Measurements from ENCODE around the gene NRP2. TPM values are rescaled to one million over a fixed set of nuclear protein-coding genes. Genes with fewer than 3 reads are reported as not detected.

NRP2 gene
- total RNA-seq, 1 donor from 2014 or later: 38.9 TPM

DNA sequence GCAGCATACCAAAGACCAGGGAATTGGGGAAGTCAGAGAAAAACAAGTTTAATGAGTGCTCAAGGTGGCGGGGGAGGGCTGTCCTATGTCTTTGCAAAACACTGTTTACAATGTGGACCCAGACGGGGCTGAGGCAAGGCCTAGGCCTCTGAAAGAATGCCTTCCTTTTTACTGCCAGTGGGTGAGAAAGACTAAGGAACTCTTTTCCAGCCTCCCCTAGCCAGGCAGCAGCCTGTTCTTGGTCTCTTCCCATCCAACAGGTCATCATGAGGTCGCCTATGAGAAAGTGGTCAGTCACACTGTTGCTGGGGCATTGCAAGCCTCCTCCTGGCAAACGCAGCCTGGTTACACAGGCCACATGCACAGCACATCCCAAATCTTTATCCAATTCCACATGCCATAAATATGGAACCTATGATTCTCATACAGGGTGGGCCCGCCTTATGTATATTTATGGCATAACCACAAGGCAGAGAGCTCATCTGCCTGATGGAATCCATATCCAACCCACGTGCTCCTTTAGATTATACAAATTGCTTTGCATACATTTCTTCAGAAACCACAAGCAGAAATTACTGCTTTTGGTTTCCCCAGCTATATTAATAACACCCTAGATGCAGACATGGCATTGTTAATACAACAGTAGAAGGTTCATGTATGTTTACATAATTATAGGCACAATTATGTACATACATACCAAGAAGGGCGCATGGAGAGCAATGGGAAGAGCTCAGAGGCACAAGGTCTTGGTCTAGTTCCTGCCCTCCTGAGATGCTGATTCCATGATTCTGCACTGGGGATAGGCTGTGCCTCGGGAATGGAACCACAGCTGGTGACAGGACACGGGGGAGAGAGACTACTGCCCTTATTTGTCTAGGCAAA, 48.6 kb downstream of the NRP2 start:
- no peak for DNase-seq (ENCODE audit: low read depth)

DNA sequence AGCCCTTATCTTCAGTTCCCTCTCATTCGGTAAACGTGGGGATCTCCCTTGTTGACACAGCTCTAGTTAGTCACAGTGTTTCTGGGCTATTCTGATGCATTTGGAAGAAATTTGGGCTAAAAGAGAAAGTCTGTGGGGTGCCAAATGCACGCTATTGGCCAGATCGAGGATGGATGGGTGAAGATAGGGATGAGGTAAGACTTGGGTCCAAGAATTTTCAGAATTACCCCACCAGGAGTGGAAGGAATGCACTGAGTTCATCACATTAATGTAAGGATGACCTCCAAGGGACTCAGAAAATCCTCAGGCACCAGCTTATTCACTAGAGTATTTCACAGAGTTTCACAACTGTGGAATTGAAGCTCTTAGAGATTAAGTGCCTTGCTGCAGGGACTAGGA, 49.3 kb downstream of the NRP2 start:
- DNase-seq (ENCODE audit: low read depth): no peak

DNA sequence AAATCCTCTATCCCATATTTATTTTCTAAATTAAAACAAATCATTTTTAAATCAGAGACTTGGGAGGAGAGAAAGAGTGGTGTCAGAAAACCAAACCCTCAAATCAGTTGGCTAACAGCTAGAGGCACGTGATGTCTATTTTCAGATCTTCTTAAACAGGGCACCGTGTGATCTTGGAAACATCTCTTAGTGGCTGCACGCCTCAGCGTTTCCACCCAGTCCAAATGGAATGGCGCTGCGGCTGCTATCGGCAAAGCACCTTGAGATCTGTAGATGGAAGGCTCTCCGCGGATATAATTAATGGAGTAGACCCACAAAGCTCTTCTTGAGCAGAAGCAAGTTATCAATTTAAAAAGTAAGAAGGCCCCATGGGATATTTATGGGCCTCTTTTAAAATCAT, 50.0 kb downstream of the NRP2 start:
- DNase-seq (ENCODE audit: low read depth): no peak

DNA sequence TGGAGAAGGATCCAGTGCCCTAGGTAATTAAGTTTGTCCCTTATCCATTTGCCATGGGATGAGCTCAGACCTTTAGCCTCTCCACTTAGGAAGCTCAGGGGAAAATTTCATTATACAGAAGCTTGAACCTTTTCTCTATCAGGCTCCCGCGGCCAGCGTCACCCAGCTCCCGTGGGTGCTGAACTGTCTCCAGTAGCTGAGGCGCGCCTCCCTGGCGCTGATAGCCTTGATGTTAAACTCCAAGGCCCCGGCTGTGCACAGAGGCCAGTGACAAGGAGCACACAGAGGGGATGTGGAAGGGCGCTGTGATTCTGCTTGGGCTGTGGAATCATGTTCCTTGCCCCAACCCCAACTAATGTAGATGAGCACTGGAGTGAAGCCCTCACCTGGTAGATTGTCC, 50.8 kb downstream of the NRP2 start:
- DNase-seq (ENCODE audit: low read depth): no peak

DNA sequence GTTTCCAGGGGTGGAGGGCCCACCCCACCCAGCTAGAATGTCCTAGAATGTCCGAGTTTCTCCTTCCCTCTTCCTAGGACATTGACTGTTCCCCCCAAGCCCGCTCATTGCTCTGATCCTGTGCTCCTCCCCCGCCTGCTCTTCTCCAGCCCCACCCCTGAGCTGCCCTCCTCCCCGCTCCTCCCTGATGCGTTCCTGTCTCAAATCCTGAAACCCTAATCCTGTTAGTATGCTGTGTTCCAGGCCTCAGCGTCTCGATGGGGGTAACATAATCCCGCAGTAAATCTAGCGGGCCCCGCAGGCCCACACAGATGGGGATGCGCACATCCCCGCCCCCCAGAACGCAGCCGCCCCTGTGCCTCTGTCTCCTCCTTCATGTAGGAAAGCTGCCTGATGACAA, 51.3 kb downstream of the NRP2 start:
- DNase-seq (ENCODE audit: low read depth): no peak

DNA sequence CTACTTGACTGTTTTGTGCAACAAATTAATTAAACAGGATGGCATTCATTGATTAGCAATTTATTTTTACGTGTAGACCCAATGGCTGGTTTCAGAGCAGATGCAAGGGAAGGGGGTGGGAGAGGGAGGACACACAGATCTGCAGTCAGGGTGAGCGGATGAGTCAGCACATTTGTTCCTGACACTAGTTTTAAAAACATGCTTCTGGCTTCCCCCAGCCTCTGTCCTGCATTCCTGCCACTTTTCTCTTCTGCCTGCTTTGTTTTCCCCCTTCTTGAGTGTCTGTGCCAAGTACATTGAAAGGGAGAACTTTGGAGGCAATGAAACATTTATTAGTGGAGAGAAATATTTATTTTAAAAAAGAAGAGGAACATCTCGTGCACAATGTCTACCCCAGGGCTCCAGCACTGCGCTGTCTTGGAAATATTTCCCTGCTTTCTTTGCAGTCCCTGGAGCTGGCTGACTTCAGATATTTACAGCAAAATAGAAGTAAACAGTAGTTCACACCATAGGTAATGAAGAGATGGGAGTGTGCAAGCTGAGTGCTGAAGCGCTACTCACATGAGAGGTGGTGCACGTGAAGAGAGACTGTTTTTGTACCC, 52.2 kb downstream of the NRP2 start:
- peak; percentile 88 for DNase-seq (ENCODE audit: low read depth)

DNA sequence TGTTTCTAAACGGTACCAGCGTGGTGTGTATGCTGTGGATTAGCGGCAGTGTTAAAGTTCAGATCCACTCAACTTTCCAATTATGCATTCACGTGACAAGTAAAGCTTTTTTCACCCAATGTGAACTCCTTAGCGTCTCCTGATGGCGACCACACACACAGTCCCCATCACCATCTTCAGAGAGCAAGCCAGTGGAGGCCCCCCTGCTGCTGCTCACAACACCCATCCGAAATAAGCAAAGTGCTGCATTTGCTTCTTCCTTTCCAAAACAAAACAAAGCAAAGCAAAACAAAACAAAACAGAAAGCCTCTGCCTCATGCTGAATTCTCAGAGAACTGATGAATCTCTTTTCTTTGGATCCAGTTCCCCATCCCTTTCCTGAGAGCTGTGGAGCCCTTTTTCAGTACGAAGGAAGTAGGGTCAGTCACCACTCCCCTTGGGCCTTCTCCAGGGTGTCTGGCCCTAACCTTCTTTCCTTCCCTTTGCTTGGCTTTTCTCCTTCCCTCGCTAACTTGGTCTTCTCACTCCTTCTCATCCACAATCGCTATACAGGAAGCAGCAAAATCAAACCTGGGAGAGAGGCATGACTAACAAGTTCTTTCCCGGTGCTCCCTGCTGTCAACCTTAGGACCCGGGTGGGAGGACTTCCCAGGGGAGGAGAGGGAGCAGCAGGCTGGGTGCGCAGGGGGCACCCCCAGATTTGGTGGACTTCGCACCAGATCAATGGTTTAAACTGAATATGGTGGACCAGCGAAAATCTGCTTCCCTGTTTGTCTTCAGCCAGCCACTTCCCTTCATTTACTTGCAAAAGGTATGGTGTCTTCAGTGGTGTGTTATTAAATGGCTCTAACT, 56.0 kb downstream of the NRP2 start:
- no peak for DNase-seq (ENCODE audit: low read depth)

DNA sequence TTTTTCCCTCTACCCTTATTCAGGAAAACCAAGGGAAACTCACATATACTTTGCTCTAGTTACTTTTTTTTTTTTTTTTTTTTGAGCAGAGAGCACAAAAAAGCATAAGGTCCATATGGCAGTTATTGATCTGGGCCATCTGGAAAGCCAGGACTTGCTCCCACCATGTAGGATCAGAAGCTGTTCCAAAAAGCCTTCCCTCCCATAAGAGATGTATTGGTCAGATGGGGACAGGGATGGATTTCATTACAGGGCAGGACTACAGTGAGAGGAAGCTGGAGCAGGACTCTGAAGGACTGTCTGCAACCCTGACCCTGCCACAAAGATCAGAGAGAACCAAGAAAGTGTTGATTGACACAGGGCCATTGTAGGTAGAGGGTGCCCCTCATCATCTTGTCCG, 57.3 kb downstream of the NRP2 start:
- no peak for DNase-seq (ENCODE audit: low read depth)

DNA sequence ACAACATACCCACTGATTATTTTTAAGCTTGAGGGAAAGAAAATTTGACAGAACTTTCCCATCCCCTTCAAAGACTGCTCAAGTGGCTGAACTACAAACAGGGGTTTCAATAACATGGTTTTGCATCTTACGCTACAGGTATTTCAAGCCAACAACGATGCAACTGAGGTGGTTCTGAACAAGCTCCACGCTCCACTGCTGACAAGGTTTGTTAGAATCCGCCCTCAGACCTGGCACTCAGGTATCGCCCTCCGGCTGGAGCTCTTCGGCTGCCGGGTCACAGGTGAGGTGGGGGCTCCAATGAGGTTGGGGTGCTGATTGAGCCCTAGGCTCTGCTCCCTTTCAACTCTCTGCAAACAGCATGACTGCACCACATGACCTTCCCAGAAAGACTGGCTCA, 58.1 kb downstream of the NRP2 start:
- DNase-seq (ENCODE audit: low read depth): no peak

DNA sequence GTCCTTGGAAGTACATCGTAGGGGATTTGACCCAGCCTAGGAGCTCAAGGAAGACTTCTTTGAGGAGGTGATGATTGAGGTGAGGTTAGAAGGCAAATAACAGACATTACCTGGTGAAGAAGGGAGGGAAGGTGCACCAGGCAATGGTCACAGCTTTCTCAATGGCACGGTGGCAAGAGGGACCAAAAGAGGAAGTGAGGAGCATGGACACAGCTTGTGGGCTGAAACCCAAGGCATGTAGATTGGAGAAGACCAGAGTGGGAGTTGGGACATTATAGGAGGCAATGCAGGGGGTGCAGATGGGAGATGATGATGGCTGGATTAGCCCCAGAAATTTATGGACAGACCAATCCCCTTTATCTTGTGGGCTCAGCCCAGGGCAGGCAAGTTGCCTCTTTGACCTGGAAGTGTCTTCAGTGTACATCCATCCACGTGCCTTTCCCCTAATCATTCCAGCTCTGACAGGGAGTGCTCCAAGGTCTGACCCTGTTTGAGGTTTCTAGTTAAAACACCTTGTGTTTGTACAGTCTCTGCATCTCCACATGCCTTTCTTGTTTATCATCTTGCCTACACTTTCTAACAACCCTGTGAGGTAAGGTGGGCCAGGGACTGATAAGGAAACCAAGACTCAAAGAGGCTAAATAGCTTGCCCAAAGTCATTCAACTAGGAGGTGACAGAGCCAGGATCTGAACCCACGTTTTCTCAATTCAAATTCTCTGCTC, 59.1 kb downstream of the NRP2 start:
- DNase-seq (ENCODE audit: low read depth): no peak

DNA sequence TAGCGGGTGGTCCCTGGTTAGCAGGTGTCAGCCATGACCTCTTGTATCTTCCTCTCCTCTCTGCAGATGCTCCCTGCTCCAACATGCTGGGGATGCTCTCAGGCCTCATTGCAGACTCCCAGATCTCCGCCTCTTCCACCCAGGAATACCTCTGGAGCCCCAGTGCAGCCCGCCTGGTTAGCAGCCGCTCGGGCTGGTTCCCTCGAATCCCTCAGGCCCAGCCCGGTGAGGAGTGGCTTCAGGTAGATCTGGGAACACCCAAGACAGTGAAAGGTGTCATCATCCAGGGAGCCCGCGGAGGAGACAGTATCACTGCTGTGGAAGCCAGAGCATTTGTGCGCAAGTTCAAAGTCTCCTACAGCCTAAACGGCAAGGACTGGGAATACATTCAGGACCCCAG, 60.8 kb downstream of the NRP2 start:
- no peak for DNase-seq (ENCODE audit: low read depth)

DNA sequence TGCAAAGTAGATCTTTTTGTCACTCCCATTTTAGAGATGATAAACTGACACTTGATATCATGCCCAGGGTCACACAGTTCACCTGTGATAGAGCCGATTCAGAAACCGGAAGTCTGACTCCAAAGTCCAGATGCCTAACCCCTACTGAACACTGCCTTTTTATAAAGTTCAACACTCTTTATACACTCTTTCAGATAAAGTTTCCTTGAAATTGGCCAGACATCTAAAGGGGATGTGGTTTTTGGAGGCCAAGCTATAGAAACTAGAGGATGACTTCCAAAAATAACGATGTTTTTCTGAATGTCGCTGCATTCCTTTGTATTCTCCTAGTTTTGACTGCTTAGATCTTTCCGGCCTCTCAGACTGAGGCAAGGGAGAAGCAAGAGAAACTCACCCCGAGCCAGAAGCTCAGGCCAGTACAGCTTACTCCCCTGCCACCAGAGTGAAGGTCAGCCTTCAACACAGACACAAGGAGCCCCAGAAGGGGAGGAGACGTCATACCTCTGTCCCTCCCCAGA, 61.8 kb downstream of the NRP2 start:
- no peak for DNase-seq (ENCODE audit: low read depth)

DNA sequence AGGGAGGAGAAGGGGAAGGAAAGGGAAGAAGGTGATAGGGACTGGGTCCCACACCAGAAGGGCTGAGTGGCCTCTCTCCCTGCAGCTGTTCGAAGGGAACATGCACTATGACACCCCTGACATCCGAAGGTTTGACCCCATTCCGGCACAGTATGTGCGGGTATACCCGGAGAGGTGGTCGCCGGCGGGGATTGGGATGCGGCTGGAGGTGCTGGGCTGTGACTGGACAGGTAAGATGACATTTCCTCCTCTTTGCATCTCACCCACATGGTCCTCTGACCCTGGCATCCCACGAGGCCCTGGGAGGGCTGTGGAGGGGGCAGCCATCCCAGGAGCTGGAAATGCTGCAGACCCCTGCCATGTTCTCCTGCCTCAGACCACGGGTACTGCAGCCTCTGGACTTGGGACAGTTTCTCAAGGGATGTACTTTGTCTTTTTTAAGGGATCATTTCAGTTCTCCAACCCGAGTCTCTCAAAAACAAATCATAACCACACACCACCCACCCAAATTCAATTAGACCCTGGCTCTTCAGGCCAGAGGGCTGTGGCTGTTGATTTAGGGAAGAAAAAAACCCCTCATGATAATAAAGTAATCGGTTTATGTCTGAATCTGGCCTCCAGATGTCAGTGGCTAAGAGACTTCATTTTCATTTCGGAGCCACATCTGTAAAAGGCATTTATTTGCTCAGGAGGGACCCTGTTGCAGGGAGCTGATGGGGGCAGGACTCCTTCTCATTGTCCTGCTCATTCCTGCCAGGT, 63.5 kb downstream of the NRP2 start:
- DNase-seq (ENCODE audit: low read depth): no peak

DNA sequence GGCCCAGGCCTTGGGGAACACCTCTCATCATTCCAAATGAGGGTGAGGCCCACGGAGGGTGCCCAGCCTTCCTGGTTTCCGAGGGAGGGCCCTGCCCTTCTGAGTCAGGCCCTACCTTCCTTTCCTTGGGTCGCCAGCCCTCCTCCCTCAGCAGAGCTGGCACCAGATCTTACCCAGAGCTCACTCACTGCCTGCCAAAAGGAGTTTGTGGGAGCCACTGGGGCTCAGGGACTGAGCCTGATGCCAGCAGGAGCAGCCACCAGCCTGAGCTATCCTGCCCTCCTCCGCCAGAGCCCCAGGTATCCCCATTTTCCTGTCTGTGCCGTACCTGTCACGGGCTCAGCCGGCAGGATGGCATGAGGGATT, 64.1 kb downstream of the NRP2 start:
- peak; percentile 48 for DNase-seq (ENCODE audit: low read depth)

DNA sequence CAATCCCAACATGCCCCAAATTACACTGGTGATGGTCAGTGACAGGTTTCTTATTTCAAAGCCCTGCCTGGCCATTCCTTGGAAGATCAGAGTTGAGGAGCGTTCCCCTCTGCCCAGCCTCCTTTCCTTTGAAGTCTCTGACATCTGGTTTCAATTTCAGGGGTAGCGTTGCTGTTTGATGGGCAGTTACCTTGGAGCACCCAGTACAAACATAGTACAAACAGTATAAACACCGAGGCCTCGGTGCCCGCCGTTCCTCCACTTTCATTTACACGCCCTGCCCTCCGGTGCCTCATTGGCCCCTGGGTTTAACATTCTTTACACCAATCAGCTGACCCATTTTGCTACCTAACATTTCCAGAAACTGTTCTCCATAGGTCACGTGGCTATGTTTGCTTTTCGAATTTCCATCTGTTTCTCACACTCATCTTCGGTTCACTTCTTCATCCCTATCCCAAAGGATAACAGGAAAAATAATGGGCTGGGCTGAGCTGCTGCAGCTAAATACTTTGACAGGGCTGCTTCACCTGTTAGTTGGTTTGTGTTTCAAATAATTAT, 65.6 kb downstream of the NRP2 start:
- peak; percentile 76 for DNase-seq (ENCODE audit: low read depth)

DNA sequence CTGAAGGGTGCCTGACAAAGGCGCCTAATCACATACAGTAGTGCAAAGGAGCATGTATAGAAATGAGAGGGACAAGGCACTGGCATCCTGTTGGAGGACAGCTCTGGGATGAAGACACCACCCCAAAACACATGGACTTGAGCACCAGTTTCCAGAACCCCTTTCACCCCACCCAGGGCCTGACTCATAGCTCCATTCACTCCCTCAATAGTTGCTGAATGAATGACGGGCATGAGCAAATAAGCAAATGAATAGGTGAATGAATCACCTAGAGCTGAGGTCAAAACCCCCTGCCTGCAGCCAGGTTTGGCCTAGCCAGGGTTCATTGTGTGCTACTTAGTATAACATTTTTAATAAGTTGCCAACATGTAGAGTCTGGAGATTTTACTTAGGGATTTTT, 66.3 kb downstream of the NRP2 start:
- DNase-seq (ENCODE audit: low read depth): peak; percentile 95

DNA sequence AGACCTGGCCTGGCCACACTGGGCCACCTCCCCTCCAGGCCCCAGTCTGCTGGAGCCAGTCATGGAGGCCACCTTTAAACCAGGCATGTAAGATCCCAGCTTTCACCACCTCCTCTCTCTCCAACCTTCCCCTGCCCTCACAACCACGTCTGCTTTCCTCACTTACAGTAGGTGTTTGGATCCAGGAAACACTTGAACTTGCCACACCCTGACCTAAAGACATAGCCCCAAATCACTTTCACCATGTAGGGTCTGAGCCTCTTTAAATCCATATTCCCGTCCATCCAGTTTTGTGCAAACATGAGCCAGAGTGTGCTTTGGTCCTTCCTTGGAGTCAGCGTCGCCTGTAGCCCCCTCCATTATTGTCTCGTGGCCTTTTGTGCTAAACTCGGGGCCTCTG, 66.8 kb downstream of the NRP2 start:
- DNase-seq (ENCODE audit: low read depth): no peak

DNA sequence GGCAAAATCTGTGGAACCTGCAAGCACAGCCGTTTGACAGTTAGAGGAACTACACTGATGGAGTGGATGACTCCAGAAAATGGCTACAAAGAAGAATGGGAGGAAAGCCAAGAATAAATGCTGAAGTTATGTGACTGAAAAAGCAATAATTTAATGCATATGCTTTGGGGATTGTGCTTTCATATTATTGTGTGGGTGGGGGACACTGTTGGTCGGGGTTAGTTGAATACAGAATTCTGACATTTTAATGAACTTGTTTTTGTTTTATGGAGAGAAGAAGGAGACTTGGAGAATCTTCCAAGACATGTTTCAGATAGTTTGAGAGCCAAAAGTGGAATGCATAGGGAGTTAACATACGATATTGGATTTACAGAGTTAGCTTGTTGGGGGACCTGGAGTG, 68.5 kb downstream of the NRP2 start:
- no peak for DNase-seq (ENCODE audit: low read depth)

DNA sequence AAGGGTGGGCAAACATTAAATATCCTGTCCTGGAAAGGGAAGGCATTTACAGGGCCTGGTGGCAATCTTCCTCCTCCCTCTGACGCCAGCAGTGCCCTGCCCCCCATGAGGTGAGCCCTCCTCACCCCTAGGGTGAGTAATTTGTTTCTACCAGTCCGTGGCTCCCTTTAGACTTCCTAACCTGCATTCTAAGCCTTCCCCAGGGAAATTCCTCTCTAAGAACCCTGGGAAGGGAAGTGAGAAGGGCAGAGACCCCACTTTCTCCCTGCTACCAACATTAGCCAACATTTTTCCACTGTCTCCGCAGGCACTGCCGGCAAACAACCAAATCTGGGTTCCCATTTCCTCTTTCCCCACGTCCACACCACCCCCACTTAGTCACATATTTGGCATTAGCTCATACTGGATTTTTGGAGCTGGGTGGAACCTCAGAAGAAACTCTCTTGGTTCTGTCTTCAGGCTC, 69.3 kb downstream of the NRP2 start:
- peak; percentile 45 for DNase-seq (ENCODE audit: low read depth)

DNA sequence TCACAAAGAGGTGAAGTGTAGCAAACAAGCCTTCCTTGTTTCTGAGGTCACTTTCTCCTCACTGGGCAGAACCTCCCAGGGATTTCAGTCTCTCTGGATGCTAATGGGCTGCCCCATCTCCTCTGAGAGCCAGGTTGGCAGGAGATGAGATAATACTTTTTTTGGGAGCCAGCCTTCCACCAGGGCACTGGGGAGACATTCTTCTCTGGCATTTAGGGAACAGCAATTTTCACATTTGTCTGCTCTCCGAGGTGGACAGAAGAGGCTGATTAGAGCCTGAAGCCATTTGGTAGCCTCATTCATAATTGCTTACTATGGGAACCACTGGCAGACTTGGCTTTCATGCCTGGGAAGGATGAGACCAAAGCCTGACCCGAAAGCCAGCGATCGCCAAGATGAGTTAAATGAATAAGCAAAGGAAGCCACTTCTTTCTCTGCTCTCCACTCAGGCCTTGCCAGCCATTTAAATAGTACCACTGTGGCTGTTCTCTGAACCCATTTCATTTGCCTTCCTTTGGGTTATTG, 70.1 kb downstream of the NRP2 start:
- DNase-seq (ENCODE audit: low read depth): no peak

All from renal cortical epithelial cell (primary cell).